PC-9 (cell line): Measurements from ENCODE around the gene GPM6B.

Experiments used
- CTCF ChIP-seq: fragments of 200-600 bp; sonication (generic); conservative IDR thresholded peaks from 2 replicates; pipeline ENCODE4 v1.6.1; 2017; ENCODE audit warnings: mixed run types, antibody characterized with exemption, mild to moderate bottlenecking, moderate library complexity
- EZH2 ChIP-seq: fragments of 200-600 bp; sonication (generic); IDR thresholded peaks from 2 replicates; pipeline ENCODE4 v1.8.0; 2017; ENCODE audit warnings: antibody characterized with exemption, low read depth

- TF ChIP-seq CTCF (no peak), EZH2 (no peak)
Observed at GRCh38 chrX:13837290-13837745, 20.4 kb upstream of the GPM6B start.
